Spleen (tissue), 7 donors: ENCODE results near the gene MAP7D2.

Experiments
- CTCF ChIP-seq, 11 experiments: fragments of 200-600 bp in 7 of 11; fragments of 450-650 bp in 4 of 11; sonication (generic) in 4 of 11; IDR thresholded peaks in 8 of 11; conservative IDR thresholded peaks in 3 of 11; 1 replicate in 7 of 11; 2 replicates in 4 of 11; pipeline versions ENCODE4 v1.4.0 to v1.8.0; 2016 to 2021; ENCODE audit warnings: antibody characterized with exemption in 11 of 11, inconsistent platforms in 4 of 11, mild to moderate bottlenecking in 1 of 11
- POLR2A ChIP-seq, 3 donors: fragments of 450-650 bp; IDR thresholded peaks; one replicate each; pipeline ENCODE4 v1.5.1; 2017; ENCODE audit warnings: antibody characterized with exemption in 3 of 3, mild to moderate bottlenecking in 1 of 3
- POLR2AphosphoS5 ChIP-seq, 3 donors: sonication (generic); formaldehyde crosslinking; IDR thresholded peaks; one replicate each; pipeline ENCODE4 v1.5.1; 2017; ENCODE audit warnings: antibody characterized with exemption in 3 of 3
- donor health status: DM: no; HTN: no; CAD: no; lungs with moderate emphysema.
- donor health status: DM: no; HTN: no; CAD: no.
- donor health status: DM: no; HTN: no; CAD: no.

- TF ChIP-seq CTCF (IDR thresholded peaks at IDR 0.05 in 8 of 11, conservative IDR thresholded peaks at IDR 0.05 in 3 of 11) (no peak), POLR2A (IDR thresholded peaks at IDR 0.05) (no peak), POLR2AphosphoS5 (IDR thresholded peaks at IDR 0.05) (no peak)
Measured at GRCh38 chrX:20029728-20030127, 87.0 kb downstream of the MAP7D2 start.
